ENCODE measurements around the gene ARHGAP24. TPM values are rescaled to one million over a fixed set of nuclear protein-coding genes. Genes with fewer than 3 reads are reported as not detected.

Gene ARHGAP24
- total and polyA plus RNA-seq, 2 experiments from 2014 or later: 0.21 to 0.36 TPM

GRCh38 chr4:85979276-85979675 is 504.3 kb downstream of the ARHGAP24 start (continued):
- no peak for TF ChIP-seq ZNF462 (CRISPR knock-in tag; IDR thresholded peaks at IDR 0.05)

- H3K36me3 ChIP-seq (ENCODE audit: insufficient read depth): no peaks in the 10 kb centered on the region
These were observed 511.3 kb downstream of the ARHGAP24 start for GRCh38 chr4:85986266-85986665.

More at GRCh38 chr4:85986266-85986665, 511.3 kb downstream of the ARHGAP24 start:
- Histone ChIP-seq H3K79me2 (replicated peaks; ENCODE audit: insufficient read depth) (no peaks in the 10 kb centered on the region), H3K9me2 (ENCODE audit: insufficient read depth) (no peaks in the 10 kb centered on the region), H4K20me1 (replicated peaks; ENCODE audit: insufficient read depth) (no peaks in the 10 kb centered on the region), H3K4me3 (no peak overlapping the region), H3K4me1 (ENCODE audit: insufficient read depth) (no peaks in the 10 kb centered on the region), H3K27me3 (ENCODE audit: insufficient read depth) (no peaks in the 10 kb centered on the region), H2AFZ (no peak overlapping the region), H3K27ac (ENCODE audit: low read depth) (no peak overlapping the region), H3K4me2 (no peak overlapping the region), H3F3A (replicated peaks; ENCODE audit: low read depth) (no peaks in the 10 kb centered on the region)
- no peaks in the 10 kb centered on the region for H3K4me1 Mint-ChIP-seq
- H3K9me3 Mint-ChIP-seq: no peaks in the 10 kb centered on the region
- no peak overlapping the region for H3K27ac Mint-ChIP-seq
- no peak overlapping the region for H3K4me3 Mint-ChIP-seq
- peaks cover 5% of the 10 kb centered on the region for H3K27me3 Mint-ChIP-seq (ENCODE audit: insufficient read depth, low read depth, poor library complexity)
- ATAC-seq (no peak), DNase-seq (ENCODE audit: low spot score) (no peak)
- TF ChIP-seq ZNF331 (CRISPR knock-in tag; IDR thresholded peaks at IDR 0.05; ENCODE audit: low read depth) (no peak), POLR2AphosphoS5 (IDR thresholded peaks at IDR 0.05; ENCODE audit: low read depth) (no peak), ETS1 (IDR thresholded peaks at IDR 0.05) (no peak)
- H3K36me3 Mint-ChIP-seq (ENCODE audit: low read depth): no peaks in the 10 kb centered on the region
